Measurements from ENCODE around the gene LRRFIP1.

LRRFIP1 gene

DNA sequence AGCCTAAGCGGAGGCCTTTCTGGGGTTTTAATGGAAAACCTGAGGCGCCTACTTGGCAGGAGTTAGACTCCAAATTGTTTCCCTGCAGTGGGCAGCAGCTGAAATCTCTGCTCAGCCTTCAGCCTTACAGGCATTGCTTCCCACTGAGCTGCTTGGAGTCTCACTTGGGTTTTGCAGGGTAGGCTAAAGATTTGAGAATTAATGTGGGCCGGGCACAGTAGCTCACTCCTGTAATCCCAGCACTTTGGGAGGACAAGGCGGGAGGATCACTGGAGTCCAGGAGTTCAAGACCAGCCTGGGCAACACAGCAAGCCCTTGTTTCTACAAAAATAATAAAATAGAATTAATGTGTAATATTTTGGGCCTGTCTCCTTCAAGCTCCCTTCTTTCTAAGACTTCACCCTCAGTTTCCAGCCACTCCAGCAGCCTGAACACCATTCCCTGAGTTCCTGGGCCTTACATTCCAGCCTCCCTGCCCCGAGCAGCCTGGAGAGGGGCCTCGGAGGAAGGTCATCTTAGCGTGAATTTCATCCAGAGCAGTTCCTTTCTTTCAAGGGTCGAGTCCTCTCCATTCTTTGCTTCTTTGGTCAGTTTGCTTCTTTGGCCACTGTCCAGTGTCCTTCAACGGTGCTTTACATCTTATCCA lies 27.8 kb upstream of the LRRFIP1 start:
- H3K27ac ChIP-seq (ENCODE audit: insufficient read depth in 1 of 2, low read depth in 1 of 2, low read length in 2 of 2, poor library complexity in 1 of 2, severe bottlenecking in 2 of 2): no peak overlapping the region
- peaks cover 6 to 36% (median 23%) of the 10 kb centered on the region in 4 experiments for H3K4me1 ChIP-seq (ENCODE audit: control extremely low read depth in 1 of 4, control insufficient read depth in 4 of 4, insufficient read depth in 4 of 4, low read length in 3 of 4)
- no peaks in the 10 kb centered on the region for H3K9me3 ChIP-seq (ENCODE audit: control extremely low read depth in 1 of 5, control insufficient read depth in 4 of 5, insufficient read depth in 2 of 5, low read depth in 1 of 5, low read length in 4 of 5)
- CTCF ChIA-PET: no interaction called here
- no peak overlapping the region for H3K4me3 ChIP-seq (ENCODE audit: control insufficient read depth in 1 of 7, extremely low read depth in 1 of 7, insufficient read depth in 4 of 7, low read depth in 2 of 7, low read length in 6 of 7)
- no peaks in the 10 kb centered on the region for H3K27me3 ChIP-seq (replicated peaks in 2 of 5; ENCODE audit: control insufficient read depth in 4 of 5, insufficient read depth in 5 of 5, low read length in 4 of 5)
- no peak for DNase-seq
- WGBS (ENCODE audit: insufficient coverage): over 99% methylated on average over 8 of the region's 9 CpGs
- no peaks in the 10 kb centered on the region for H3K36me3 ChIP-seq (ENCODE audit: control insufficient read depth in 4 of 4, insufficient read depth in 4 of 4, low read length in 3 of 4)
- POLR2A ChIA-PET: no interaction called here

GRCh38 chr2:237600205-237600846 lies 27.1 kb upstream of the LRRFIP1 start:
- ChIA-PET POLR2A (no interaction called here), CTCF (interaction anchor here (4.0 to 4.2 kb wide), 2 partner anchors 16 to 145 kb away, joined by 13 to 25 read pairs; no protein-coding TSS in a partner anchor)
- Histone ChIP-seq H3K27me3 (replicated peaks in 2 of 5; ENCODE audit: control insufficient read depth in 4 of 5, insufficient read depth in 5 of 5, low read length in 4 of 5) (no peaks in the 10 kb centered on the region), H3K4me1 (ENCODE audit: control extremely low read depth in 1 of 4, control insufficient read depth in 4 of 4, insufficient read depth in 4 of 4, low read length in 3 of 4) (peaks cover 6 to 42% (median 29%) of the 10 kb centered on the region in 4 experiments), H3K4me3 (ENCODE audit: control insufficient read depth in 1 of 7, extremely low read depth in 1 of 7, insufficient read depth in 4 of 7, low read depth in 2 of 7, low read length in 6 of 7) (no peak overlapping the region), H3K36me3 (ENCODE audit: control insufficient read depth in 4 of 4, insufficient read depth in 4 of 4, low read length in 3 of 4) (no peaks in the 10 kb centered on the region), H3K27ac (ENCODE audit: insufficient read depth in 1 of 2, low read depth in 1 of 2, low read length in 2 of 2, poor library complexity in 1 of 2, severe bottlenecking in 2 of 2) (no peak overlapping the region), H3K9me3 (ENCODE audit: control extremely low read depth in 1 of 5, control insufficient read depth in 4 of 5, insufficient read depth in 2 of 5, low read depth in 1 of 5, low read length in 4 of 5) (no peaks in the 10 kb centered on the region)
- 87% methylated on average over 16 of the region's 16 CpGs for WGBS (ENCODE audit: insufficient coverage)
- no peak for DNase-seq

DNA sequence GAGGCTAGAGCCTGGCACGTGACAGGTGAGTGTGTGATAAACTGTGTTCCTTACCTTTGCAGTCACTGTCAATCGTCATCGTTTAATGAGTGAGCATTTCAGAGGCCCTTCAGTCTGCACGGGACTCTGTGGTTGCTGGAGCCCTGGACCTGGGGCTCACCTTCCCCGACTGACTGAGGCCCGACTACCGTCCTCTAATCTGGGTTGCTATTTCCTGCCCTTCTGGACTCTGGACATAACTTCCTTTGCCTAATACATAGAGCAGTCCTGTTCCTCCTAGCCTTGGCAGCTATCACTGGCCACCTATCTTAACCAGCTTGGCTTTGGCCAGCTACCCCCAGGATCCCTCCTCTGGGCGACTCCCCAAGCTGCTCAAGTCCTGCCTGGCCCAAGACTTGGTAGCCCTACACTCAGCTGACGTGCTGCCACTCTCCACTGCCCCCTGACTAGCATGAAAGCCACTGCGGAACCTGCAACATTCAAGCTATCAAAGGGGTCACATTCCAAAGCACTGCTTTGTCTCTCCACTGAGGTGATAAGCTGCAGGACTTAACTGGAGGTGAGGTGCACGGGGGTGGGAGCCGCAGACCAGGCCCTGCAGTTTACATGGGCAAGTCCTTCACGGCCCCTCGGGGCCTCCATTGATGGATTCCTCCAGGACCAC lies 25.8 kb upstream of the LRRFIP1 start:
- H3K27ac ChIP-seq (ENCODE audit: insufficient read depth in 1 of 2, low read depth in 1 of 2, low read length in 2 of 2, poor library complexity in 1 of 2, severe bottlenecking in 2 of 2): no peak overlapping the region
- no peaks in the 10 kb centered on the region for H3K9me3 ChIP-seq (ENCODE audit: control extremely low read depth in 1 of 5, control insufficient read depth in 4 of 5, insufficient read depth in 2 of 5, low read depth in 1 of 5, low read length in 4 of 5)
- CTCF ChIA-PET: interaction anchor here (0.6 to 5.8 kb wide), 15 partner anchors 8 to 143 kb away, joined by 3 to 27 read pairs (median 5); no protein-coding TSS in a partner anchor
- no peaks in the 10 kb centered on the region for H3K27me3 ChIP-seq (replicated peaks in 2 of 5; ENCODE audit: control insufficient read depth in 4 of 5, insufficient read depth in 5 of 5, low read length in 4 of 5)
- POLR2A ChIA-PET: interaction anchor here (1.4 kb wide), 1 partner anchor 59 kb away, joined by 3 read pairs; no protein-coding TSS in a partner anchor
- H3K4me3 ChIP-seq (ENCODE audit: control insufficient read depth in 1 of 7, extremely low read depth in 1 of 7, insufficient read depth in 4 of 7, low read depth in 2 of 7, low read length in 6 of 7): no peak overlapping the region
- DNase-seq: no peak
- H3K36me3 ChIP-seq (ENCODE audit: control insufficient read depth in 4 of 4, insufficient read depth in 4 of 4, low read length in 3 of 4): no peaks in the 10 kb centered on the region
- WGBS (ENCODE audit: insufficient coverage): 96% methylated on average over 12 of the region's 14 CpGs
- H3K4me1 ChIP-seq (ENCODE audit: control extremely low read depth in 1 of 4, control insufficient read depth in 4 of 4, insufficient read depth in 4 of 4, low read length in 3 of 4): peaks cover 6 to 39% (median 29%) of the 10 kb centered on the region in 4 experiments

DNA sequence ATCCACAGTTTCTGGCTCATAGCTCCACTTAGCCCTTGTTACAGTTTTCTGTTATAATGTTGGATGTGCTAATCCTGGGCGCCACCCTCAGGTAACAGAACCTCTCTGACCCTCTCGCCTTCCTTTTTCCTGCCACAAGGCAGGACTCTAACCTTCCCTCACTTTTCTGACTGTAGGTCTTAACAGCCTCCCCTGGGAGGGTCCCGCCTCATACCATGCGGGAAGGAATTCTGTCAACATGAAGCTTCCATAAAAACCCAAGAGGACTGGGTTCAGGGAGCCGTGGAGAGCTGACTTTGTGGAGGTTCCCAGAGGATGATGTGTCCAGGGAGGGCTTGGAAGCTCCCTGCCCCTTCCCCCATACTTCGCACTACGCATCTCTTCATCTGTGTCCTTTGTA lies 25.0 kb upstream of the LRRFIP1 start:
- WGBS (ENCODE audit: insufficient coverage): 98% methylated on average over 5 of the region's 7 CpGs
- no peaks in the 10 kb centered on the region for H3K27me3 ChIP-seq (replicated peaks in 2 of 5; ENCODE audit: control insufficient read depth in 4 of 5, insufficient read depth in 5 of 5, low read length in 4 of 5)
- H3K4me3 ChIP-seq (ENCODE audit: control insufficient read depth in 1 of 7, extremely low read depth in 1 of 7, insufficient read depth in 4 of 7, low read depth in 2 of 7, low read length in 6 of 7): no peak overlapping the region
- peaks cover 6 to 31% (median 29%) of the 10 kb centered on the region in 4 experiments for H3K4me1 ChIP-seq (ENCODE audit: control extremely low read depth in 1 of 4, control insufficient read depth in 4 of 4, insufficient read depth in 4 of 4, low read length in 3 of 4)
- ChIA-PET CTCF (interaction anchor here (0.7 to 5.8 kb wide), 15 partner anchors 9 to 143 kb away, joined by 3 to 27 read pairs (median 8); no protein-coding TSS in a partner anchor), POLR2A (interaction anchor here (1.4 kb wide), 1 partner anchor 58 kb away, joined by 3 read pairs; no protein-coding TSS in a partner anchor)
- H3K27ac ChIP-seq (ENCODE audit: insufficient read depth in 1 of 2, low read depth in 1 of 2, low read length in 2 of 2, poor library complexity in 1 of 2, severe bottlenecking in 2 of 2): no peak overlapping the region
- no peaks in the 10 kb centered on the region for H3K9me3 ChIP-seq (ENCODE audit: control extremely low read depth in 1 of 5, control insufficient read depth in 4 of 5, insufficient read depth in 2 of 5, low read depth in 1 of 5, low read length in 4 of 5)
- DNase-seq: no peak
- H3K36me3 ChIP-seq (ENCODE audit: control insufficient read depth in 4 of 4, insufficient read depth in 4 of 4, low read length in 3 of 4): no peaks in the 10 kb centered on the region

DNA sequence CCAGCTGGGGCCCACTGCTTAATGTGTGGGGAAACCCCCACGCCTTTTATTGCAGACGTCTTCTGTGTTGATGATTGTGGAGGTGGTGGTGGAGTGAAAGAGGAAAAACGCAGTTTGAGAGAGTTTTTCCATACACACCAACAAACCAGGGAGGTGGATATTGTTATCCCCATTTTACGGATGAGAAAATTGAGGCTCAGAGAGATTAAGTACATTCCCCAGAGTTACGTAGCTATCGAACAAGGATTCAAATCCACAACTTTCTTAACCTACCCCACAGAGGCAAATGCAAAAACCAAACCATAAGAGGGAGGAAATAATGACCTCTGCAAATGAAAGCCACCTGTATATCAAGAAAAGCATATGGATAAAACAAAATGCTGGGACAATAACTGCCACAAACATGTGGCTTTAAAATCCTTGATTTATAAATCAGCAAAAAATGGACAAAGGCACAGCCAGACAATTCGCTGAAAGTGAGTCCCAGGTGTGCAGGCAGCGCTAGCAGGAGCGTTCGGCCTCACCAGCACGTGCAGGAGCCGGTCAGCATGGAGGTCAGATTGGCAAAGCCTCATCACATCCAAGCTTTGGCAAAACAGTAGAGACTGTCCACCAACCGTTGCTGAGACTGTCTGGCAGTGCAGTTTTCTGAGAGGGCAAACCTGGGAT lies 24.2 kb upstream of the LRRFIP1 start:
- peak overlapping the region; percentile 36 to 84 for H3K27ac ChIP-seq (ENCODE audit: insufficient read depth in 1 of 2, low read depth in 1 of 2, low read length in 2 of 2, poor library complexity in 1 of 2, severe bottlenecking in 2 of 2)
- ChIA-PET CTCF (interaction anchor here (0.9 to 5.8 kb wide), 14 partner anchors 10 to 144 kb away, joined by 3 to 27 read pairs (median 10); no protein-coding TSS in a partner anchor), POLR2A (interaction anchor here (1.0 to 1.7 kb wide), 5 partner anchors 11 to 71 kb away, joined by 3 to 10 read pairs (median 4); no protein-coding TSS in a partner anchor)
- H3K27me3 ChIP-seq (replicated peaks in 2 of 5; ENCODE audit: control insufficient read depth in 4 of 5, insufficient read depth in 5 of 5, low read length in 4 of 5): no peaks in the 10 kb centered on the region
- H3K36me3 ChIP-seq (ENCODE audit: control insufficient read depth in 4 of 4, insufficient read depth in 4 of 4, low read length in 3 of 4): no peaks in the 10 kb centered on the region
- no peaks in the 10 kb centered on the region for H3K9me3 ChIP-seq (ENCODE audit: control extremely low read depth in 1 of 5, control insufficient read depth in 4 of 5, insufficient read depth in 2 of 5, low read depth in 1 of 5, low read length in 4 of 5)
- WGBS (ENCODE audit: insufficient coverage): 56% methylated on average over 8 of the region's 13 CpGs
- H3K4me3 ChIP-seq (ENCODE audit: control insufficient read depth in 1 of 7, extremely low read depth in 1 of 7, insufficient read depth in 4 of 7, low read depth in 2 of 7, low read length in 6 of 7): peak overlapping the region in 4 of 7 experiments; percentile 7 to 55 (median 40)
- H3K4me1 ChIP-seq (ENCODE audit: control extremely low read depth in 1 of 4, control insufficient read depth in 4 of 4, insufficient read depth in 4 of 4, low read length in 3 of 4): peaks cover 6 to 29% (median 29%) of the 10 kb centered on the region in 4 experiments
- DNase-seq: no peak

GRCh38 chr2:237603718-237604362 lies 23.5 kb upstream of the LRRFIP1 start:
- Histone ChIP-seq H3K4me1 (ENCODE audit: control extremely low read depth in 1 of 4, control insufficient read depth in 4 of 4, insufficient read depth in 4 of 4, low read length in 3 of 4) (peaks cover 6 to 29% (median 29%) of the 10 kb centered on the region in 4 experiments), H3K4me3 (ENCODE audit: control insufficient read depth in 1 of 7, extremely low read depth in 1 of 7, insufficient read depth in 4 of 7, low read depth in 2 of 7, low read length in 6 of 7) (peak overlapping the region in 5 of 7 experiments; percentile 7 to 55 (median 36)), H3K27ac (ENCODE audit: insufficient read depth in 1 of 2, low read depth in 1 of 2, low read length in 2 of 2, poor library complexity in 1 of 2, severe bottlenecking in 2 of 2) (peak overlapping the region; percentile 67 to 84), H3K36me3 (ENCODE audit: control insufficient read depth in 4 of 4, insufficient read depth in 4 of 4, low read length in 3 of 4) (no peaks in the 10 kb centered on the region), H3K9me3 (ENCODE audit: control extremely low read depth in 1 of 5, control insufficient read depth in 4 of 5, insufficient read depth in 2 of 5, low read depth in 1 of 5, low read length in 4 of 5) (no peaks in the 10 kb centered on the region), H3K27me3 (replicated peaks in 2 of 5; ENCODE audit: control insufficient read depth in 4 of 5, insufficient read depth in 5 of 5, low read length in 4 of 5) (no peaks in the 10 kb centered on the region)
- 19% methylated on average over 5 of the region's 15 CpGs for WGBS (ENCODE audit: insufficient coverage)
- peak; percentile 94 to 96 (median 95) for DNase-seq
- CTCF ChIA-PET: interaction anchor here (0.7 to 5.8 kb wide), 16 partner anchors 10 to 143 kb away, joined by 3 to 27 read pairs (median 6); no protein-coding TSS in a partner anchor
- POLR2A ChIA-PET: interaction anchor here (0.7 to 1.7 kb wide), 6 partner anchors 11 to 70 kb away, joined by 3 to 10 read pairs (median 4); no protein-coding TSS in a partner anchor

Data from common myeloid progenitor, CD34-positive (primary cell).